Right cardiac atrium (tissue), 5 donors: ENCODE results near the gene CAV2. TPM values are rescaled to one million over a fixed set of nuclear protein-coding genes. Genes with fewer than 3 reads are reported as not detected.

Source experiments
- ATAC-seq, 2 donors: fragments of 200-7000 bp; cut with Tn5 transposase; one replicate each; pipeline versions ENCODE4 v1.8.0 to v1.9.1; 2020; ENCODE audit warnings: moderate library complexity in 2 of 2, mild to moderate bottlenecking in 1 of 2
- DNase-seq, 3 donors: peaks; one replicate each; pipeline ENCODE4 v3.0.0-alpha.2; 2020
- H3K27ac ChIP-seq: one replicate; pipeline ENCODE4 v1.5.1; 2013; ENCODE audit warnings: mild to moderate bottlenecking, low read length, control low read depth, moderate library complexity
- H3K27me3 ChIP-seq: one replicate; pipeline ENCODE4 v1.6.1; 2013; ENCODE audit not compliant: control insufficient read depth, insufficient read depth
- H3K4me1 ChIP-seq: one replicate; pipeline ENCODE4 v1.6.1; 2013; ENCODE audit warnings: low read length; ENCODE audit not compliant: control insufficient read depth, insufficient read depth
- H3K4me3 ChIP-seq: one replicate; pipeline ENCODE4 v1.5.1; 2013; ENCODE audit warnings: low read length, control low read depth
- H3K9me3 ChIP-seq: one replicate; pipeline ENCODE4 v1.6.1; 2013; ENCODE audit warnings: low read length; ENCODE audit not compliant: control insufficient read depth
- WGBS: extraction: QIAGEN DNeasy Blood & Tissue Kit; methylation state at CpG from one replicate; pipeline ENCODE4 v1.1.7; 2013; 5-methylcytosine and 5-hydroxymethylcytosine counted together
- intact Hi-C, 4 donors: fragments of 100-400 bp; cut with DNase I; formaldehyde crosslinking; loops; one replicate each; pipeline versions ENCODE4 v1.11.0 to v1.14.0; 2022 to 2023
- long read RNA-seq, 4 donors: library from polyadenylated mRNA; unstranded; transcript quantifications; one replicate each; pipeline ENCODE4 v2.0.0, GENCODE V29; 2020 to 2021
- polyA plus RNA-seq: library from polyadenylated mRNA; stranded (reverse); fragments of 200-250 nt; gene quantifications from one replicate; pipeline ENCODE4 v1.2.3, GENCODE V29; 2013
- total RNA-seq, 4 donors: library from RNA; stranded (reverse); fragmentation: NEBNext Ultra II Directional; extraction: Animal tissue kit (Norgen Biotek cat#: 25700); gene quantifications; one replicate each; pipeline ENCODE4 v1.2.1, GENCODE V29; 2021
- donor health status: healthy with polysubstance abuse.
- donor health status: DM: no; HTN: yes; CAD: no.
- donor health status: DM: no; HTN: no; CAD: no.
- donor health status: DM: no; HTN: yes; CAD: no; lungs with severe emphysema.
- donor health status: DM: yes; HTN: yes; CAD: no.

CAV2 gene, protein sequence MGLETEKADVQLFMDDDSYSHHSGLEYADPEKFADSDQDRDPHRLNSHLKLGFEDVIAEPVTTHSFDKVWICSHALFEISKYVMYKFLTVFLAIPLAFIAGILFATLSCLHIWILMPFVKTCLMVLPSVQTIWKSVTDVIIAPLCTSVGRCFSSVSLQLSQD
- total RNA-seq (100 to 1,000 TPM; 179 to 233 (median 200) TPM), polyA plus RNA-seq (136 TPM)
- long read RNA-seq, donor 1, transcript CAV2-202 (2 exons, 776 nt), result minor isoform, 41 of 637 reads
- long read RNA-seq, donor 1, transcript CAV2-214 (2 exons, 787 nt), result minor isoform, 18 of 637 reads
- long read RNA-seq, donor 1, transcript CAV2-201 (3 exons, 3,301 nt), result major isoform, 565 of 637 reads
- long read RNA-seq, donor 1, partial matches to known transcripts, result 0 of 637 reads
- long read RNA-seq, donor 1, other reads (novel, unspliced or antisense), result 11 of 637 reads
- long read RNA-seq, donor 2, transcript CAV2-202 (2 exons, 776 nt), result minor isoform, 20 of 249 reads
- long read RNA-seq, donor 2, transcript CAV2-201 (3 exons, 3,301 nt), result major isoform, 209 of 249 reads
- long read RNA-seq, donor 2, transcript CAV2-214 (2 exons, 787 nt), result minor isoform, 8 of 249 reads
- long read RNA-seq, donor 2, partial matches to known transcripts, result 0 of 249 reads
- long read RNA-seq, donor 2, other reads (novel, unspliced or antisense), result 8 of 249 reads
- long read RNA-seq, donor 3, transcript CAV2-201 (3 exons, 3,301 nt), result major isoform, 529 of 615 reads
- long read RNA-seq, donor 3, transcript CAV2-214 (2 exons, 787 nt), result minor isoform, 32 of 615 reads
- long read RNA-seq, donor 3, transcript CAV2-202 (2 exons, 776 nt), result minor isoform, 12 of 615 reads
- long read RNA-seq, donor 3, partial matches to known transcripts, result 16 of 615 reads
- long read RNA-seq, donor 3, other reads (novel, unspliced or antisense), result 24 of 615 reads
- long read RNA-seq, donor 4, transcript CAV2-214 (2 exons, 787 nt), result minor isoform, 11 of 323 reads
- long read RNA-seq, donor 4, transcript CAV2-202 (2 exons, 776 nt), result minor isoform, 9 of 323 reads
- long read RNA-seq, donor 4, transcript CAV2-201 (3 exons, 3,301 nt), result major isoform, 291 of 323 reads
- long read RNA-seq, donor 4, partial matches to known transcripts, result 0 of 323 reads
- long read RNA-seq, donor 4, other reads (novel, unspliced or antisense), result 10 of 323 reads

DNA sequence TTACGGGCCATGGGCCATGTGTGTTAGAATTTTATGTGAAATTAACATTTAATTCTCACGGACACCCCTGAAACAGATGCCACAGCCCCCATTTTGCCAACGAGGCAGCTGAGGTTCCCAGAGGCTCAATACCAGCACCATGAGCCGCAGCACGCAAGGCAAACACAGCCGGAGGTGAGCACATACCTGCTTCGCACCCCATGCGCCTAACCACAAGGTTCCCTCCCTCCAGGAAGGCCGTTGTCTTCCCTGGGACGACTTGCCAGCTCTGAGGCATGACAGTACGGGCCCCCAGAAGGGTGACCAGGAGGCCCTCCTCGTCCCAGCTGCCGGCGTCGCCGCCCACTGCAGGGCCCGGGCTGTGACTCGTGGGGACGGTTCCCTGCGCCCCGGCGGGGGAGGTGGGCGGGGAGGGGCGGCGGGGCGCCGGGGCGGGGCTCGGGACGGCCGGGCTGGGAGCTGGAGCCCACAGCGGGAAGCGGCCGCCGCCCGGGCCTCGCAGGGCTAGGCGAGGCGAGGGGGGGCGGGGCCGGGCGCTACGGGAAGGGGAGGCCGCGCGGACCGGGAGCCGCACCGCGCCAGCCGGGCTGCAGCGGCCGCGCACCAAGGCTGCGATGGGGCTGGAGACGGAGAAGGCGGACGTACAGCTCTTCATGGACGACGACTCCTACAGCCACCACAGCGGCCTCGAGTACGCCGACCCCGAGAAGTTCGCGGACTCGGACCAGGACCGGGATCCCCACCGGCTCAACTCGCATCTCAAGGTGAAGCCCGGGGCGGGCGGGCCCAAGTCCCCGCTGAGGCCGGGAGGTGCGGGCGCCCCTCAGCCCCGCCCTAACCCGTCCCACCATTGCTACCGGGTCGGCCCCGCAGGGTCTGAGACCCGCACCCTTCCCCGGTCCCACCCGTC is at the start of gene CAV2:
Gene CAV2 (plus strand): TSS at position 571 of the 910 bp plus-strand sequence. CDS start 44 bp downstream, at position 615.
- H3K27ac ChIP-seq, result peak within 1 kb of the TSS; percentile 95
- H3K4me3 ChIP-seq, result peak within 1 kb of the TSS; percentile 67
- no peaks in the 10 kb centered on the region for H3K9me3 ChIP-seq
- DNase-seq (peak; percentile 82 to 92 (median 92)), ATAC-seq (peak; percentile 92 to 93)
- intact Hi-C loops, result loop anchor here in 2 of 4 donors (5.0 to 10.0 kb wide), 2 partner anchors 55 to 142 kb away; no protein-coding TSS in a partner anchor
- 4% methylated on average over 86 of the region's 86 CpGs for WGBS
- peaks cover 4% of the 10 kb centered on the region for H3K4me1 ChIP-seq
- no peaks in the 10 kb centered on the region for H3K27me3 ChIP-seq

DNA sequence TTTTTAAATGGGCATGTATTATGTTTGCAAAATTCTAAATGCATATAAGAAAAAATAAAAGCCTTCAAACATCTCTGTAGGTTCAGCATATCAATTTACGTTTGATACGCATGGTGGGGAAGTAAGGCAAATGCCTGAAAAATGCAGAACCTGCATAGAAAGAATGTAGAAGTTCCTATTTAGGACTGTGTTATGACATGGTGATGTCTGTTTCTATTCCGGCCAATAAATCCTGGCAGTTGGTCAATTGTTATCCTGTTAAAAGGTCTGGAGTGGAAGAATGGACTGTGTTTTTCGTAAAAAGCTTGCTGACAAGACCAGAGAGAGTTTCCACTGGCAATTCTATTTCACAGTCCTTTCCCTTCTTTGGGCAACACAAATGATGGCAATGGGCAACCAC is 49.6 kb upstream of the CAV2 start:
- WGBS, result 31% methylated on average over 4 of the region's 4 CpGs
- ATAC-seq, result peak; percentile 63 to 76
- H3K27ac ChIP-seq, result peak overlapping the region; percentile 67
- H3K9me3 ChIP-seq, result no peaks in the 10 kb centered on the region
- no peak for DNase-seq
- intact Hi-C loops, result loop anchor here in 1 of 4 donors (10.0 kb wide), 1 partner anchor 45 kb away; the partner anchor contains the start of gene CAV2
- no peaks in the 10 kb centered on the region for H3K27me3 ChIP-seq
- H3K4me1 ChIP-seq, result no peaks in the 10 kb centered on the region
- no peak overlapping the region for H3K4me3 ChIP-seq

DNA sequence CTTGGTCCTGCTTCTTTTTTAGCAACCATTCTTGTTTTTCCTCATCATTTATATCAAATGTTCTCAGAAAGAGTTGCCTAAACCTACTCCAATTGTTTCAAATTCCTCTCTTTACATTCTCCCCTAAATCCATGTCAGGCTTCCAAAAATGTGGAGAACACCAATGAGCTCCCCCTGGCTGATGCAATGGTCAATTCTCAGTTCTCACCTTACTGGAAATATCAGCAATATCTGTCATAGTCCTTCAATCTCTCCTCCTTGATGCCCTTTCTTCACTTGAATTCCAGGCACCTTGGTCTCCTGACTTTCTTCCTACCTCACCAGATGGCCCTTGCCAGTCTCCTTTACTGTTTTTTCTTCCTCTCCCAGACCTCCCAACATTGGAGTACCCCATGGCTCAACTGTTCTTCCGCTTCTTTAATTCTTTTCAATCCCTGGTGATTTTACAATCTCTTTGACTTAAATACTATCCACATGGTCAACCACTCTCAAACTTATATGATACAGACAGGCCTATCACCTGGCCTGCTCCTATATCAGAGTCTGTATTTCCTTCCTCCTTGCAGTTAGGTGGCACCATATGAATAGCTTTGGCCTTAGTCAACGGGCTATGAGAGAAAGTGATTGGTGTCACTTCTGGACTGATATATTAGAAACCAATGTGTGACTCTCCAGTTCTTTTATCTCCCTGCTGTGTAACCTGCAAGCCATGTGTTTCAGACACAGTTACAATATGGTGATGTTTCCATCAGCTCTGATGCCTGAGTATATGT is 47.4 kb upstream of the CAV2 start:
- Histone ChIP-seq H3K27me3 (no peaks in the 10 kb centered on the region), H3K27ac (no peak overlapping the region), H3K9me3 (no peaks in the 10 kb centered on the region), H3K4me3 (no peak overlapping the region), H3K4me1 (no peaks in the 10 kb centered on the region)
- ATAC-seq (no peak), DNase-seq (no peak)
- 92% methylated on average over 2 of the region's 2 CpGs for WGBS
- intact Hi-C loops, result no loop called here

DNA sequence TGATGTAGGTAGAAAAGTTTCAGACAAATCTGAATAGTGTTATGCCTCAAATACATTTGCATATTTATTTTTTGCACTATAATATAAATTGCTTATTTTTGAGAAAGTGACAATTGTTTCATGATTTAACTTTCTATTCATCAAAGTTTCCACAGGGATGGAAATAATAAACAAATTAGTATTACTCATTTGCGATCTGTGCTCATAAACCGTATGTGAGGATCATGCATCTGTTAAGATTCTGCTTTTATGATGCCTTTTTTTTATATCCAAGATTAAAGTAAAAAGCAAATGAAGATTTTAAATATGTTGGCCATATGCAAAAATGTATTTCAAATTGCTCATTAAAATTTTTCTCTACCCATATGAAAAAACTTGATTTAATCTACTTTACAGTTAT is 45.2 kb upstream of the CAV2 start:
- WGBS, result 96% methylated on average over 2 of the region's 2 CpGs
- Histone ChIP-seq H3K27me3 (no peaks in the 10 kb centered on the region), H3K4me3 (no peak overlapping the region), H3K27ac (no peak overlapping the region), H3K9me3 (no peaks in the 10 kb centered on the region), H3K4me1 (no peaks in the 10 kb centered on the region)
- no peak for DNase-seq
- intact Hi-C loops, result no loop called here
- no peak for ATAC-seq

DNA sequence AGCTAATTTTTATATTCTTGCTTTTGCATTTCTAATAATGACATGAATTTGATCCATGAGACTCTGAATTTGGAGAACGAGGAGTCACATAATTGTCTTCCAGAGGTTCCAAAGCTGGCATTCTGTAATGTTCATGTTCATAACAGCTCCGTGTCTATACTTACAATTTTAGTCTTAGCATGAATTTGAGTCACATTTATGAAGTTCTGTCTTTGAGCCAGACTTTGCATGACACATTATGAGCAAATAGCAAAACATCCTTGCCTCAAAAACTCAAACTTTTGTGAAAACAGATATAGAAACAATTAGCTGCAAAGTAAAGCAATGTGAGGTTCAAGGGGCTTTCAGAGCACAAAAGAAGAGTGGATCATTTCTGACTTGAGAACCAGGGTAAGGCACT is 44.5 kb upstream of the CAV2 start:
- WGBS, result 74% methylated on average over 2 of the region's 2 CpGs
- intact Hi-C loops, result no loop called here
- Histone ChIP-seq H3K4me1 (no peaks in the 10 kb centered on the region), H3K27ac (no peak overlapping the region), H3K9me3 (no peaks in the 10 kb centered on the region), H3K27me3 (no peaks in the 10 kb centered on the region), H3K4me3 (no peak overlapping the region)
- DNase-seq, result no peak
- no peak for ATAC-seq

DNA sequence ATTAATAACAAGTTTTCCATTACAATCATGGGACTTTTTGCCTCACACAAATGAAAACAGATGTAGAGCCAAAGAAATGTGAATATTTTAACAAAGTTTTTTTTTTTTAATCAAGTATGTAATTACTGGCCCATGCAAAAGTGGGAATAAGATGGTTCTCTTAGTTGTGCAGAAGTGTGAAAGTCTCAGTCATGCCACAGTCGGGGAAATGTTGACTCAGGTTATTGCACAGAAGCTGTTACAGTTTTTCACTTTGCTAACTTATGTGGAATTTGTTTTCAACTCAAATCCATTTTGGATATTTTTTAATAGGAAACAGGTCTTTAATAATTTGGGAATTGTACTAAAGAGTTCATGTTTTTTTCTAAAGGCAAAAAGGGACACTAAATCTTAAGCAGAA is 44.0 kb upstream of the CAV2 start:
- DNase-seq, result no peak
- no peak for ATAC-seq
- WGBS, result 70% methylated on average over 1 of the region's 1 CpG
- H3K4me1 ChIP-seq, result no peaks in the 10 kb centered on the region
- intact Hi-C loops, result no loop called here
- H3K27ac ChIP-seq, result no peak overlapping the region
- no peaks in the 10 kb centered on the region for H3K9me3 ChIP-seq
- no peaks in the 10 kb centered on the region for H3K27me3 ChIP-seq
- no peak overlapping the region for H3K4me3 ChIP-seq

DNA sequence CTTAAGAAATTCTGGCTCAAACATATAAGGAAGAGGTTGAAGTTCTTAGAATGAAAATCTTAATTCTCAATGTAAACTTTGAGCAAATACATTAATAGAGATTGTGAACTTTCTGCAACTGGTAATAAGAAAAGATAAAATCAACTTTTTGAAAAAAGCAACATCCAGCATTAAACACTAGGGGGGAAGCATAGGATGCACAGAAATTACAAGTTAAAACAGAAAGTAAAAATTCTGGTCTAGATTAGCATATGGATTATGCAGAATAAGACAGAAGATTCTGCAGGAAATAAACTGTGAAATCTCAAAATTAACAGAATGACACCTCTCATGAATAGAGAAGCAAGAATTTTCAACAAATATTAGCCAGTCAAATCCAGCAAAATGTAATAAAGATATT is 38.0 kb upstream of the CAV2 start:
- Histone ChIP-seq H3K9me3 (no peaks in the 10 kb centered on the region), H3K27me3 (no peaks in the 10 kb centered on the region), H3K4me1 (no peaks in the 10 kb centered on the region), H3K27ac (no peak overlapping the region), H3K4me3 (no peak overlapping the region)
- no peak for ATAC-seq
- intact Hi-C loops, result no loop called here
- no peak for DNase-seq

DNA sequence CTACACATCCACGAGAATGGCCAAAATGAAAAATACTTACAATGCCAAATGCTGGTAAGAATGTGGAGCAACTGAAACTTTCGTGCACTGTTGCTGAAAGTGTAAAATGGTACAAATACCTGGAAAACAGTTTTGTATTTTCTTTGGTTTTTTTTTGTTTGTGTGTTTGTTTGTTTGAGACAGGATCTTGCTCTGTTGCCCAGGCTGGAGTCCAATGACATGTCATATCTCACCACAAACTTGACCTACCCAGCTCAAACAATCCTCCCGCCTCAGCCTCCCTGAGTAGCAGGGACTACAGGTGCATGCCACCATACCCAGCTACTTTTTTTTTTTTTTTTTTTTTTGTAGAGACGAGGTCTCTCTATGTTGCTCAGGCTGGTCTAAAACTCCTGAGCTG is 35.6 kb upstream of the CAV2 start:
- Histone ChIP-seq H3K4me3 (no peak overlapping the region), H3K4me1 (no peaks in the 10 kb centered on the region), H3K27ac (no peak overlapping the region), H3K27me3 (no peaks in the 10 kb centered on the region), H3K9me3 (no peaks in the 10 kb centered on the region)
- intact Hi-C loops, result loop anchor here in 1 of 4 donors (2.0 kb wide), 1 partner anchor 19 kb away; no protein-coding TSS in a partner anchor
- ATAC-seq (no peak), DNase-seq (no peak)
- WGBS, result 96% methylated on average over 4 of the region's 4 CpGs

DNA sequence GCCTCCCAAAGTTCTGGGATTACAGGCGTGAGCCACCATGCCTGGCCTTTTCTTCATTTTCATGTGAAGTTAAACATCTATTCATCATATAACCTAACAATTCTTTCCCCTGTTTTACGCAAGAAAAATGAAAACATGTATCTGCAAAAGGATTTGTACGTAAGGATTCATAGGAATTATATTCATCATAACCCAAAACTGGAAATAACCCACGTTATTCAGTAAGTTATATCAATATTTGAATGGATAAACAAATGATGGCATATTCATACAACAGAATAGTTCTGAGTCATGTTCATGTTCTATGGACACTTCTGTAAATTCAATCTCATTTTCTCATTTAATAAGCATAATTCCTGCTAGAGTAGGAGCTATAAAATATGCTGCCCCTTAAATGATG is 35.2 kb upstream of the CAV2 start:
- intact Hi-C loops, result no loop called here
- H3K27me3 ChIP-seq, result no peaks in the 10 kb centered on the region
- no peaks in the 10 kb centered on the region for H3K4me1 ChIP-seq
- H3K4me3 ChIP-seq, result no peak overlapping the region
- no peaks in the 10 kb centered on the region for H3K9me3 ChIP-seq
- no peak for DNase-seq
- no peak overlapping the region for H3K27ac ChIP-seq
- 96% methylated on average over 4 of the region's 4 CpGs for whole genome bisulfite sequencing
- no peak for ATAC-seq
